PFSK-1 (cell line): Measurements from ENCODE around the gene SLC6A6.

Source experiments
- FOXP2 ChIP-seq: optimal IDR thresholded peaks from 2 replicates; pipeline ENCODE3; 2011; ENCODE audit warnings: borderline replicate concordance, control low read depth, inconsistent platforms; ENCODE audit not compliant: insufficient read depth; ENCODE audit errors: extremely low read length, extremely low read depth
- POLR2AphosphoS5 ChIP-seq: IDR thresholded peaks from 2 replicates; pipeline ENCODE4 v1.6.1; 2012; ENCODE audit warnings: low read depth, mild to moderate bottlenecking, control low read depth, low read length, moderate library complexity
- SIN3A ChIP-seq: IDR thresholded peaks from 2 replicates; pipeline ENCODE4 v1.6.1; 2012; ENCODE audit warnings: mild to moderate bottlenecking, low read length, moderate library complexity, borderline replicate concordance; ENCODE audit not compliant: insufficient read depth
- TAF1 ChIP-seq: IDR thresholded peaks from 2 replicates; pipeline ENCODE4 v1.6.1; 2012; ENCODE audit warnings: low read length, control low read depth, borderline replicate concordance; ENCODE audit not compliant: insufficient read depth
- TF ChIP-seq, protein P1 (sequence below), 2 experiments: IDR thresholded peaks; 2 replicates each; pipeline versions ENCODE4 v1.6.1 to v1.8.0; 2011 to 2012; ENCODE audit warnings: low read depth in 2 of 2, low read length in 2 of 2, control low read depth in 1 of 2, inconsistent platforms in 1 of 2, mild to moderate bottlenecking in 1 of 2, moderate library complexity in 1 of 2; ENCODE audit not compliant: insufficient read depth in 1 of 2

SLC6A6 gene

DNA sequence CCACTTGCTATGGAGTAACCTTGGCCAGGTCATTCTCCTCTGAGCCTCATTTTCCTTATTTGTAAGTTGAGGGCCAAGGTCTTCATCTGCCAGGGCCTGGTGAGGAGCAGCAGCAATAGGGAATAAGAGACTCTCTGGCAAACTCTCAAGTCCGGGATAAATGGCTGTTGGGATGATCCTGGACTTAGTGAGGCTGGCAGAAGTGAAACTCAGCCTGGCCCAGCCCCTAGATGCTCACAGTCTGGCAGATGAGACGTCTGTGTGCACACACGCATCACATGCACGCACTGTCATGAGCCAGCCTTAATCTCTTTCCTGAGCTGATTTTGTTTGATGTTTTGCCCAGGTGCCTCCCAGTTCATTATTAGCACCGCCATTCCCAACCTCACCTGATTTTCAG lies 26.8 kb downstream of the SLC6A6 start:
- TF ChIP-seq, protein P1, sequence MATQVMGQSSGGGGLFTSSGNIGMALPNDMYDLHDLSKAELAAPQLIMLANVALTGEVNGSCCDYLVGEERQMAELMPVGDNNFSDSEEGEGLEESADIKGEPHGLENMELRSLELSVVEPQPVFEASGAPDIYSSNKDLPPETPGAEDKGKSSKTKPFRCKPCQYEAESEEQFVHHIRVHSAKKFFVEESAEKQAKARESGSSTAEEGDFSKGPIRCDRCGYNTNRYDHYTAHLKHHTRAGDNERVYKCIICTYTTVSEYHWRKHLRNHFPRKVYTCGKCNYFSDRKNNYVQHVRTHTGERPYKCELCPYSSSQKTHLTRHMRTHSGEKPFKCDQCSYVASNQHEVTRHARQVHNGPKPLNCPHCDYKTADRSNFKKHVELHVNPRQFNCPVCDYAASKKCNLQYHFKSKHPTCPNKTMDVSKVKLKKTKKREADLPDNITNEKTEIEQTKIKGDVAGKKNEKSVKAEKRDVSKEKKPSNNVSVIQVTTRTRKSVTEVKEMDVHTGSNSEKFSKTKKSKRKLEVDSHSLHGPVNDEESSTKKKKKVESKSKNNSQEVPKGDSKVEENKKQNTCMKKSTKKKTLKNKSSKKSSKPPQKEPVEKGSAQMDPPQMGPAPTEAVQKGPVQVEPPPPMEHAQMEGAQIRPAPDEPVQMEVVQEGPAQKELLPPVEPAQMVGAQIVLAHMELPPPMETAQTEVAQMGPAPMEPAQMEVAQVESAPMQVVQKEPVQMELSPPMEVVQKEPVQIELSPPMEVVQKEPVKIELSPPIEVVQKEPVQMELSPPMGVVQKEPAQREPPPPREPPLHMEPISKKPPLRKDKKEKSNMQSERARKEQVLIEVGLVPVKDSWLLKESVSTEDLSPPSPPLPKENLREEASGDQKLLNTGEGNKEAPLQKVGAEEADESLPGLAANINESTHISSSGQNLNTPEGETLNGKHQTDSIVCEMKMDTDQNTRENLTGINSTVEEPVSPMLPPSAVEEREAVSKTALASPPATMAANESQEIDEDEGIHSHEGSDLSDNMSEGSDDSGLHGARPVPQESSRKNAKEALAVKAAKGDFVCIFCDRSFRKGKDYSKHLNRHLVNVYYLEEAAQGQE (IDR thresholded peaks at IDR 0.05; ENCODE audit: insufficient read depth in 1 of 2, low read depth in 2 of 2, low read length in 2 of 2), result no peak

DNA sequence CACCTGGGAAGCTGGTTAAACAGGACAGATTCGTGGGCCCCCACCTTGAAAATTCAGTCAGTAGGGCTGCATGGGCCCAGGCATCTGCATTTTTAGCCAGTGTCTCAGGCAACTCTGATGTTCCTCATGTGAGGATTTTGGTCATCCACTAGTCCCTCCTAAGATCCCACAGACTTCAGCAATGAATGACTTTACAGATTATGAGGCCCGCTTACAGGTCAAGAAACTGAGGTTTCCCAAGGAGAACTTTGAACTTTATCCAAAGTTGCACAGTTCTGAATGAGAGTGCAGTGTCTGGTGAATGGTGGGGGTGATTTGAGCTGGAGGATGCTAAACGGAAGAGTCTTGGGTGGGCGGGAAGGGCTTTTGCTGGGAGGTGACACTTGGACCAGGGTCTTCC lies 27.2 kb downstream of the SLC6A6 start:
- TF ChIP-seq POLR2AphosphoS5, result no peak
- TF ChIP-seq, protein P1 (IDR thresholded peaks at IDR 0.05; ENCODE audit: insufficient read depth in 1 of 2, low read depth in 2 of 2, low read length in 2 of 2), result no peak
- TF ChIP-seq FOXP2, result no peak
- TF ChIP-seq TAF1, result no peak
- TF ChIP-seq SIN3A, result no peak

DNA sequence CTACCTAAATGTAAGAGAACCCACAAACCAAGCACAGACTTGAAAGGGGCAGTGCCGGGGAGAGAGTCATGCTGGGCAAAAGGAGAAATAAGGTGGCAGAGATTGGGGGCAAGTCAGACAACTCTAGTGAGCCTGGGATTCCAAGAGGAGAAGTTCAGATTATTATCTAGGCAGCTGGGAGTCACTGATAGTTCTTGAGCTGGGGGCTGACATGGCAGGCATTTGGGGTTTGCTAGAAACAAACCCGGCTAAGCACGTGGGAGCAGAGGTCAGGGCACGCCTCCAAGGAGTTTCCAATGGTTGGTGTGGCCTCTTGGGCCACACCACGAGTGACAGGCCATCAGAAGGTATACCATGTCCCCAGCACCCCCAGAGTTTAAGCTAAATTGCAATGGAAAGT lies 27.6 kb downstream of the SLC6A6 start:
- TF ChIP-seq, protein P1 (IDR thresholded peaks at IDR 0.05; ENCODE audit: insufficient read depth in 1 of 2, low read depth in 2 of 2, low read length in 2 of 2), result no peak
- no peak for TF ChIP-seq SIN3A
- no peak for TF ChIP-seq TAF1
- TF ChIP-seq POLR2AphosphoS5, result no peak
- no peak for TF ChIP-seq FOXP2

DNA sequence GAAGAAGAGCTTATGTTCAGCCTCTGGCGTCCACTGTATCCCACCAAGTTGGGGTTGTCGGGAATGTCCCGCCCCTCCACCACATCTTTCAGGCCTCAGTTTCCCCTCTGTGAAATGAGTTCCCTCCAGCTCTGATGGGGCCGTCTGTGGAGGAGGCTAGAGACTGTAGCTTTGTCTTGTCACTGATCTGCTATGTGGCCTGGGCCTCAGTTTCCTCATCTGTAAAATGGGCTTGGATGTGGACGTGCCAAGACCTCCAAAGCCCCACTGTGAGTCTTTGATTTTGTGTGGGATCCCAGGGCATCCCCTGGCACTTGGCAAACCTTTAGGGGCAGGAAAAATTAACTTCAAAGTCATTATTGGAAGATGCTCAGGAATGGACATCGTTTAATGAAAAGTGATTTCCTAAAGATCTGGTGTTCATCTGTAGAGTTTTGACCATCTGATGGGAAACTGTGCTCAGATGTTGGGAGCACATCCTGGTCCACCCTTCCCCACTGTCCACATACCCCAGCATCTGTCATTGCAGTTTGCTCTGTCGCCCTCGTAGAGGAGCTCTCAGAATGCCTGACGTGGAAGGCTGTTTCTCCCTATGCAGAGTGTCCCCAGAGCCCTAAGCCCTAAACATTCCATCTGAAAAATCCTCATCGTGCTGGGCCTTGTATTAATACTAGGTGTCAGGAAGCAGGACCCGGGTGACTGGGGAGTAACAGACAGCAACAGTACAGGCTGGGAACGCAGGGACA lies 28.5 kb downstream of the SLC6A6 start:
- TF ChIP-seq TAF1, result no peak
- TF ChIP-seq, protein P1 (IDR thresholded peaks at IDR 0.05; ENCODE audit: insufficient read depth in 1 of 2, low read depth in 2 of 2, low read length in 2 of 2), result no peak
- no peak for TF ChIP-seq SIN3A

DNA sequence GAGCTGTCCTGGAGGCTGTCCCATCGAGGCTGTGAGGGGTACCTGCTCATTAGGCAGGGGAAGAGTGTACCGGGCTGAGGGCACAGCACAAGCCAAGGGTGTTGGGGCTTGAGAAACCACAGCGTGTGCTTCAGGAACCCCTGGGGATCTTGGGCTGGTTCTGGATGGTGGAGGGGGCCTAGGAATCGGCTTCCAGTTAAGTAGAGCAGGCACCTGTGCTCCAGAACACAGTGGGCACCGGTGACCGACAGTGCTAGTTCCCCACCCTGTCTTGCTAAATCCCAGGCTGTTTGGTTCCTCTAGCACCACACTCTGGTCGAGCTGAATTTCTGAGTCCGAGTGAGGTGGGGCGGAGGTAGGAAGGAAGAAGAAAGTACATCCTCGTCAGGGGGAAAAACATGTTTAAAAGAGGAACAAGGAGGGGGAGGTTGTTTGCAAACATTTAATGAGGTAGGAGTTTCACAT lies 29.1 kb downstream of the SLC6A6 start:
- no peak for TF ChIP-seq POLR2AphosphoS5
- TF ChIP-seq TAF1, result no peak
- TF ChIP-seq FOXP2, result no peak
- TF ChIP-seq, protein P1 (IDR thresholded peaks at IDR 0.05; ENCODE audit: insufficient read depth in 1 of 2, low read depth in 2 of 2, low read length in 2 of 2), result no peak
- TF ChIP-seq SIN3A, result no peak
